Stimulated activated CD8-positive, alpha-beta memory T cell treated with anti-CD3 and anti-CD28 coated beads, Interleukin-7, amount 100 ng/mL, for 1 hour (primary cell): Measurements from ENCODE around the gene DCP1B.
A peak's percentile ranks its signal among the peaks of the same experiment; 100 is the strongest.
"Not testable (repeated sequence)": the region's sequence is repeated elsewhere in the genome, so short reads cannot be mapped to it uniquely, and the experiment has no call there.

Experiments
- DNase-seq, 2 donors: peaks; one replicate each; pipeline ENCODE4 v3.0.0-alpha.2; 2020; ENCODE audit warnings: low read depth in 2 of 2

Gene DCP1B

DNA sequence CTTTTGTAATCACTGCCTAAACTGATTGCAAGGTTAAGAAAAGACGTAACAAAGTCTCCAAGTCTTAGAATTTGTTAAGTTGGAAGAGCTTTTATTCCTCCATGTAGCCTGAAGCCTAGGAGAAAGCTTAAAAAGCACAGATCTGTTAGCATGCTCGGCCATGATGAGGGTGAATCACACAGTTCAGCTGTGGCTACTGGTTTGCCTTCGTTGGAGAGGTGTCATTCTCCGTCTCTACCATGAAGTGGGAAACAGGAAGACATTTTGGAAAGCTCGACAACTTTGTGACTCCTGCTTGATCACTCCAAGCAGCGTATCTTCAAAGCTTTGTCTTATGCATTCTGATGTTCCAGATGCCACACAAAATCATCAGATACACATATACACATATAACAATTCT, 27.1 kb downstream of the DCP1B start:
- DNase-seq: no peak

- no peak for DNase-seq
Measured at GRCh38 chr12:1974812-1975211, 29.4 kb downstream of the DCP1B start.

- no peak for DNase-seq
Measured at GRCh38 chr12:1972856-1973317, 31.4 kb downstream of the DCP1B start.

DNA sequence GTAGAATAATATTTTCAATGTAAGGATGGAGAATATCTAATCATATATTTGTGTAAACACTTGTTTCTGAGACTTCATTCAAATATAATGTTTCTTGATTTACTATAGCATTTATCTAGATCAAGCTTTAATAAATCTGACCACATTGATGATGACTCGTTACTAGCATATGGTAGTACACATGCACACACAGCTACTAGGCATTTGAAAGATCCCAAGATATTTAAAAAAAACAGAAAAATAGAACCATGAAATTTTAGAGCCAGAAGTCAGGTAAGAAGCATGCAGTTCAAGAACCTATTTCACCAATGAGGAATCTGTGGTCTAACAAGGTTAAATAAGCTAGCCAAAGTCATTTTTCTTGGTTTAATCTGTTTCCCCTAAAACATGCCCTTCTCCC, 32.0 kb downstream of the DCP1B start:
- DNase-seq: no peak

- DNase-seq: no peak
Measured at GRCh38 chr12:1970331-1970900, 33.8 kb downstream of the DCP1B start.

- DNase-seq: no peak
Measured at GRCh38 chr12:1966561-1967226, 37.6 kb downstream of the DCP1B start.

DNA sequence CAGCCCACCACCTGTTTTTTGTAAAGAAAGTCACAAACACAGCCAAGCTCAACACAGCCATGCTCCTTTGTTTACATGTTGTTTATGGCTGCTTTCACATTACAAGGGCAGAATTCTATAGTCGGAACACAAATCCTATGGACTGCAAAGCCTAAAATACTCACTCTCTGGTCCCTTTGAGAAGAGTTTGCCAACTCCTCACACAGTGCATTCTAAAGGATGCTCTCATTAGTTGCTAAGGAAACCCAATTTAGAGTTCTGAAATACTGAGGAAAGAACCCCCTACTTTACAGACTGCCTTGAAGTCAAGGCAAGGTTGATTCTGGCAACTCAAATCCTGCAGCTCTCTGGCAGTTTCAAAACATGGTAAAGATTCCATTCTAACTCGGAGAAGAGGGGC, 38.3 kb downstream of the DCP1B start:
- DNase-seq: no peak

- no peak for DNase-seq
Measured at GRCh38 chr12:1962051-1963020, 41.9 kb downstream of the DCP1B start.

- no peak for DNase-seq
Measured at GRCh38 chr12:1956716-1957115, 47.5 kb downstream of the DCP1B start.

DNA sequence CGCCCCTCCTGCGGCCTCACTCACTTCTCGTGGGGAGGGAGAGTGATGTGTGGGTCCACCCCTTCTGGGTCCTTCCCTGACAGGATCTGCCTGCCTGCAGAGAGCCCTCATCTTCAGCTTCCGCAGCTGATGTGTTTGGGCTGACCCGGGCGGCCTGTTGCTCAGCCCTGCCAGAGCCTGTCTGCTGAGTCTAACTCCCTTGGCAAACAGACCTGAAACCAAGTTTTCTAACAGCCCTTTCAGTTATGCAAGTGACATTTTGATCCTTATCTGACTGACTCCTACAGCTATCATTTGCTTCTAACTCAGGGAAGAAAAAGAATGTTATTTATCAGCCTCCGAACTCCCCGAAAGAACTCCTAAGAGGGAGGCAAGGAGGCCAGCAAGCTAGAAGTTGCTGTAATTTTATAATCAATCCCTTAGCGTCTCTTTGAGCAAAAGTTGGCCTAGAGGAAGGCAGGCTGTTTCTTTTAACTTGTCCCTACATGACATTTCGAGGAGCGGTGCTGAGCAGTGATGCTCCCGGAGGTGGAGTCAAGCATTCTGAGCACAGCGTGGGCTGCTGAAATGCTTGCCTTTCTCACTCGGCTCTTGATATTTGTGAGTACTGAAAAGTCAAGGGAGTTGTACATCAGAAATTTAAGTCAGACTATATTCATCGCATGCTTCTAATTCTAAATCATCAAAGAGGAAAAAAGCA, 54.3 kb downstream of the DCP1B start:
- no peak for DNase-seq

- DNase-seq: no peak
Measured at GRCh38 chr12:1948883-1949282, 55.4 kb downstream of the DCP1B start.

DNA sequence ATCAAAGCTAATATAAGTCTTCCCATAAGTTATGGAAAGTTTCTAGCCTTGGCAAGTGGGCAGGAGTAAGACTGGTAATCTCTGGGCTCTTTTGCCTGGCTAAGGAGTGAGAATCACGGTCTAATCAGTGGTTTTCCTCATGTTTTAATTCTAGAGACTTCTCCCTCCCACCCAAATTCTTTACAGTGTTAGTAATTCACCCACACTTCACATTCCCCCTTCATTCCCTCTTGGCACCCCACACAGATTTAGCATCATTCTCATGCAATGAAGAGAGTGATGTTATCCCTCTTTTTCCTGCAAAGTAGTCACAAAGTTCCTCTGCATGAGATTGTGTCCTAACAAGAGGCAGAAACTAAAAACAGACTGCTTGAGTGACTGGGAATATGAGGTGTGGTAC, 57.2 kb downstream of the DCP1B start:
- no peak for DNase-seq

- DNase-seq: no peak
Measured at GRCh38 chr12:1946296-1946695, 58.0 kb downstream of the DCP1B start.

GRCh38 chr12:1945502-1945901, 58.8 kb downstream of the DCP1B start:
- not testable (repeated sequence) for DNase-seq

- DNase-seq: peak; percentile 73 to 88
Measured at GRCh38 chr12:1939801-1940607, 64.3 kb downstream of the DCP1B start.

GRCh38 chr12:1939331-1939730, 64.9 kb downstream of the DCP1B start:
- no peak for DNase-seq

DNA sequence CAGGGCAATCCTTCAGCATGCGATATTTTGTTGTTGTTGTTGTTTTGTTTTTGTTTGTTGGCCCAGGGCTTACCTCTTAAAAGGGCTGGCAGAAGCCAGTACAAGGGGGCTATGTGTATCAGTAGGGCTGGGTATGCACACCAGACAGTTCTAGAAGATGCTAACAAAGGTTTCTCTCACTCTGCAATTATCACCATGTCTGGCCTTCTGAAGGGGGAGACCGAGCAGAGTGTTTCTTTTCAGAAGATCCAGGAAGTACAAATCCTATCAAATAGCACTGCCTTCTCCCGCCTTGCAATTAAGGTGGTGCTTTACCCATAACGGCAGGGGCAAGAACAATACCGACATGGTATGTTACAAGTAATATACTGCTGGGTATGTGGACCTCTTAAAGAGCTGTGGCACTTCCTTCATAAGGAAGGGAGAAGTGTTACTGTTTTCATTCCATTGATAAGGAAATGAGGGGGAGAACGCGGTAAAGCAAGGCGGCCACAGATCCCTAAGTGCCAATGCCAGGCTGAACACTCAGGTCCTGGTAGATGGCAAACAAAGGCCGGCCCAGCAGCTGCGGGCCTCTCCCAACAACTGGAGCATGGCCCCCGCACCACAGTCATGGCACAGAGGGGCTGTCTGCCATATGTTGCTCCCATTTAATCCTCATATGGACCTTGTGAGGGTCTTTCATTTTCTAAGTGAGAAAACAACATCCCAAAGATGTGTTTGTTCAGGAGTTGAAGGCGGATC, 66.6 kb downstream of the DCP1B start:
- no peak for DNase-seq

DNA sequence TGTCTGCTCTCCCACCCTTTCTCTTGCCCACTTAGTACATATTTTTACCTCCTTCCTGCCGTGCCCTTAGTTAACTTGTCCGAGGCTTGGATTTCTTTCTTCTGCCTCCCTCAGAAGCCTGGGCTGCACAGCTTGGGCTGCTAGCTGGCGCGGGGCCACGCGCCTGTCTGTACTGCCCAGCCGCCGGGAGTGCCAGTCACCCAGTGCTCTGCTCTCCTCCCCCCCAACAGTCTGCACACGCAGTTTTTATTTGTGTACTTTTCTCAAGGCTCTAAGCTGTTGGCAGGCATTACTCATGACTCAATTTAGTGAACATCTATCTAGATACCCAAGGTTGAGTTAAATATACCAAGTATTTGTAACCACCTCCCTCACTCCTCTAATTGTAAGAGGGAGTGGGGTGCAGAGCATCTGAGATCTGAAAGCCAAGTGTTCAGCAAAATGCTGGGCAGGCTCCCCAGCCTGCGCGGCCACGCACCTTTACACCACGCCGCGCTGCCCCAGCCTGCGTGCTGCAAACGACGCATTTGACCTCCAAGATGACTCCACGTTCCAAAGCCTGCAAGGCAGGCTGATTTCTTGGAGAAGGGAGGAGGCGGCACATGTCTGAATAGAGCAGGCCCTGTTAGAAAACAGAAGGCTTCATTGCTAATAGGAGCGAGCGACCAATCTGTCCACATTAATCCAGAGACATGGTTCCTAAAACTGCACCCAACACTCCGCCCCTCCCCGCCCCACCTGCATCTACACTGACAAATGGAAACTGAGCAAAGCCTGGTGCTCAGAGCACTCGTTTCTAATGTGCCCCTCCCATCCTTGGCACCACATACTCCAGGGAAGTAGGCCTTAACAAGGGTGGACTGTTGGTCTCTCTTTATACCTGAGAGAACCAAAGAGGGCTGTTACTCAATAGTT, 67.6 kb downstream of the DCP1B start:
- no peak for DNase-seq

GRCh38 chr12:1935700-1936378, 68.4 kb downstream of the DCP1B start:
- DNase-seq: no peak
